Epithelial cell of esophagus (primary cell): ENCODE data around the gene ATP2A1.

Source experiments
- DNase-seq: peaks from one replicate; pipeline ENCODE4 v3.0.0; 2010; ENCODE audit warnings: low read depth
- H3K4me3 ChIP-seq: 2 replicates; pipeline ENCODE4 v1.5.1; 2011; ENCODE audit warnings: mild to moderate bottlenecking, low read length, control low read depth
- TF ChIP-seq, protein P1 (sequence below): IDR thresholded peaks from 2 replicates; pipeline ENCODE4 v1.5.1; 2011; ENCODE audit warnings: low read depth, mild to moderate bottlenecking, low read length, control low read depth, inconsistent platforms; ENCODE audit not compliant: insufficient read depth; ENCODE audit errors: missing control alignments

ATP2A1 gene

DNA sequence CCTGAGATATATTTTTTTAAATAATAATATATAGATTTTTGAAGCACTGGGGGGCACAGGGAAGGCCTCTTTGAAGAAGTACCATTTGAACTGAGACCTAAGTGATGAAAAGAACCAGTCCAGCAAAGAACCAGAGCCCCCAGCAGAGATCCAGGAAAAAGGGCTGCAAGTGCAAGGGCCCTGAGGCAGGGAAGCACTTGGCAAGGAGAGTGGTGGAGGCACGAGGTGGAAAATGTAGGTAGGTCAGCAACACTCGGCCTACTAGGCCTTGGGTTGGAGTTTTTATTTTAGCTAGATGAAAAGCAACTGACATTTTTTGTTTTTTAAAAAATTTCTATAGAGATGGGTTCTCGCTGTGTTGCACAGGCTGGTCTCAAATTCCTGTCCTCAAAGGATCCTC, 51.9 kb downstream of the ATP2A1 start:
- DNase-seq, result no peak
- TF ChIP-seq, protein P1, sequence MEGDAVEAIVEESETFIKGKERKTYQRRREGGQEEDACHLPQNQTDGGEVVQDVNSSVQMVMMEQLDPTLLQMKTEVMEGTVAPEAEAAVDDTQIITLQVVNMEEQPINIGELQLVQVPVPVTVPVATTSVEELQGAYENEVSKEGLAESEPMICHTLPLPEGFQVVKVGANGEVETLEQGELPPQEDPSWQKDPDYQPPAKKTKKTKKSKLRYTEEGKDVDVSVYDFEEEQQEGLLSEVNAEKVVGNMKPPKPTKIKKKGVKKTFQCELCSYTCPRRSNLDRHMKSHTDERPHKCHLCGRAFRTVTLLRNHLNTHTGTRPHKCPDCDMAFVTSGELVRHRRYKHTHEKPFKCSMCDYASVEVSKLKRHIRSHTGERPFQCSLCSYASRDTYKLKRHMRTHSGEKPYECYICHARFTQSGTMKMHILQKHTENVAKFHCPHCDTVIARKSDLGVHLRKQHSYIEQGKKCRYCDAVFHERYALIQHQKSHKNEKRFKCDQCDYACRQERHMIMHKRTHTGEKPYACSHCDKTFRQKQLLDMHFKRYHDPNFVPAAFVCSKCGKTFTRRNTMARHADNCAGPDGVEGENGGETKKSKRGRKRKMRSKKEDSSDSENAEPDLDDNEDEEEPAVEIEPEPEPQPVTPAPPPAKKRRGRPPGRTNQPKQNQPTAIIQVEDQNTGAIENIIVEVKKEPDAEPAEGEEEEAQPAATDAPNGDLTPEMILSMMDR, result no peak
- H3K4me3 ChIP-seq, result no peak overlapping the region

DNA sequence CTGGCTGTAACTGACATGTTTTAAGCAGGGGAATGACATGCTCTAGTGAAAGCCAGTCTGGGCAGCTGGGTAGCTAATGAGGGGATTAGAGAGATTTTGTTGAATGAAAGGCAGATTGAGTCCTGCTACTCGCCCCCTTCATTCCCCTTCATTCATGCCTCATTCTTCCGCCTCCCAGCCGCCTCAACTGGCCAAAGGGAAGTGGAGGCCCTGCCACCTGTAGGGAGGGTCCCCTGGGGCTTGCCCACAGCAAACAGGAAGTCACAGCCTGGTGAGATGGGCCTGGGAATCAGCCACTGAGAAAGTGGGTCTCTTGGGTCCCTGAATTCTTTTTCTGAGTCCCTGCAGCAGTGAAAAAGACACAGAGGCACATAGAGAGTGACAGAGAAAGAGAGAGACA, 52.4 kb downstream of the ATP2A1 start:
- no peak for DNase-seq
- no peak overlapping the region for H3K4me3 ChIP-seq
- TF ChIP-seq, protein P1, result no peak

DNA sequence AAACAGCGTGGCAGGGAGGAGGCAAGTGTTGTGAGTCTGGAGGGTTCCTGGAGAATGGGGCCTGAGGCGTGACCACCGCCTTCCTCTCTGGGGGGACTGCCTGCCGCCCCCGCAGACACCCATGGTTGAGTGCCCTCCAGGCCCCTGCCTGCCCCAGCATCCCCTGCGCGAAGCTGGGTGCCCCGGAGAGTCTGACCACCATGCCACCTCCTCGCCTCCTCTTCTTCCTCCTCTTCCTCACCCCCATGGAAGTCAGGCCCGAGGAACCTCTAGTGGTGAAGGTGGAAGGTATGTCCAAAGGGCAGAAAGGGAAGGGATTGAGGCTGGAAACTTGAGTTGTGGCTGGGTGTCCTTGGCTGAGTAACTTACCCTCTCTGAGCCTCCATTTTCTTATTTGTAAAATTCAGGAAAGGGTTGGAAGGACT, 53.5 kb downstream of the ATP2A1 start, which contains the start of gene CD19:
Gene CD19 (plus strand): TSS at position 171 of the 425 bp plus-strand sequence. CDS start 30 bp downstream, at position 201.
- no peak for DNase-seq
- H3K4me3 ChIP-seq, result no peak within 1 kb of the TSS
- TF ChIP-seq, protein P1, result no peak

DNA sequence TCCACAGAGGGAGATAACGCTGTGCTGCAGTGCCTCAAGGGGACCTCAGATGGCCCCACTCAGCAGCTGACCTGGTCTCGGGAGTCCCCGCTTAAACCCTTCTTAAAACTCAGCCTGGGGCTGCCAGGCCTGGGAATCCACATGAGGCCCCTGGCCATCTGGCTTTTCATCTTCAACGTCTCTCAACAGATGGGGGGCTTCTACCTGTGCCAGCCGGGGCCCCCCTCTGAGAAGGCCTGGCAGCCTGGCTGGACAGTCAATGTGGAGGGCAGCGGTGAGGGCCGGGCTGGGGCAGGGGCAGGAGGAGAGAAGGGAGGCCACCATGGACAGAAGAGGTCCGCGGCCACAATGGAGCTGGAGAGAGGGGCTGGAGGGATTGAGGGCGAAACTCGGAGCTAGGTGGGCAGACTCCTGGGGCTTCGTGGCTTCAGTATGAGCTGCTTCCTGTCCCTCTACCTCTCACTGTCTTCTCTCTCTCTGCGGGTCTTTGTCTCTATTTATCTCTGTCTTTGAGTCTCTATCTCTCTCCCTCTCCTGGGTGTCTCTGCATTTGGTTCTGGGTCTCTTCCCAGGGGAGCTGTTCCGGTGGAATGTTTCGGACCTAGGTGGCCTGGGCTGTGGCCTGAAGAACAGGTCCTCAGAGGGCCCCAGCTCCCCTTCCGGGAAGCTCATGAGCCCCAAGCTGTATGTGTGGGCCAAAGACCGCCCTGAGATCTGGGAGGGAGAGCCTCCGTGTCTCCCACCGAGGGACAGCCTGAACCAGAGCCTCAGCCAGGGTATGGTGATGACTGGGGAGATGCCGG, 54.3 kb downstream of the ATP2A1 start:
- TF ChIP-seq, protein P1, result no peak
- DNase-seq, result no peak
- H3K4me3 ChIP-seq, result no peak overlapping the region

DNA sequence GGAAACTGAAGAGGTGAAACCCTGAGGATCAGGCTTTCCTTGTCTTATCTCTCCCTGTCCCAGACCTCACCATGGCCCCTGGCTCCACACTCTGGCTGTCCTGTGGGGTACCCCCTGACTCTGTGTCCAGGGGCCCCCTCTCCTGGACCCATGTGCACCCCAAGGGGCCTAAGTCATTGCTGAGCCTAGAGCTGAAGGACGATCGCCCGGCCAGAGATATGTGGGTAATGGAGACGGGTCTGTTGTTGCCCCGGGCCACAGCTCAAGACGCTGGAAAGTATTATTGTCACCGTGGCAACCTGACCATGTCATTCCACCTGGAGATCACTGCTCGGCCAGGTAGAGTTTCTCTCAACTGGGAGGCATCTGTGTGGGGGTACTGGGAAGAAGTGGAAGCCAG, 54.9 kb downstream of the ATP2A1 start:
- no peak overlapping the region for H3K4me3 ChIP-seq
- TF ChIP-seq, protein P1, result no peak
- no peak for DNase-seq

DNA sequence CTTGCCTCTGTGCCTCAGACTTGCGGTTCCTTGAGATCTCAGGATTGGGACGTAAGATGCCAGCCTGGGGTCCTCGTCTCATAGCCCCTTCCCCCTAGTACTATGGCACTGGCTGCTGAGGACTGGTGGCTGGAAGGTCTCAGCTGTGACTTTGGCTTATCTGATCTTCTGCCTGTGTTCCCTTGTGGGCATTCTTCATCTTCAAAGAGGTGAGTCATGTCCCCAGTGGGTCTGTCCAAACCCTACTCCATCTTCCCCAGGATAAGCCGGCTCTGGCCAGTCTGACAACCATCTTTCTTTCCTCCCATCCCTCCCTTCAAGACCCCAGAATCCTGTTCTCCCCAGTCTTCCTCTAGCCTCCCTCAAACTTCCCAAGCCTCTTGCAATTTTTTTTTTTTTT, 57.1 kb downstream of the ATP2A1 start:
- no peak overlapping the region for H3K4me3 ChIP-seq
- TF ChIP-seq, protein P1, result no peak
- DNase-seq, result no peak
